Brain microvascular endothelial cell (primary cell): Measurements from ENCODE around the gene KRT76.
"Not testable (repeated sequence)": the region's sequence is repeated elsewhere in the genome, so short reads cannot be mapped to it uniquely, and the experiment has no call there.

Source experiments
- DNase-seq: peaks from one replicate; pipeline ENCODE4 v3.0.0-alpha.2; 2020
- H3K27ac ChIP-seq: fragments of 250-450 bp; sonication (Bioruptor Pico); 2 replicates; pipeline ENCODE4 v1.5.1; 2020; ENCODE audit warnings: mild to moderate bottlenecking, moderate library complexity
- H3K27me3 ChIP-seq: fragments of 250-450 bp; sonication (Bioruptor Pico); replicated peaks from 2 replicates; pipeline ENCODE4 v1.5.1; 2020; ENCODE audit warnings: mild to moderate bottlenecking
- H3K36me3 ChIP-seq: fragments of 250-450 bp; sonication (Bioruptor Pico); replicated peaks from 2 replicates; pipeline ENCODE4 v1.5.1; 2020; ENCODE audit warnings: mild to moderate bottlenecking
- H3K4me3 ChIP-seq: 2 replicates; pipeline ENCODE4 v1.5.1; 2011; ENCODE audit warnings: low read depth, mild to moderate bottlenecking, control low read depth, low read length, moderate library complexity
- CTCF ChIP-seq: IDR thresholded peaks from 2 replicates; pipeline ENCODE4 v1.5.1; 2011; ENCODE audit warnings: low read depth, mild to moderate bottlenecking, moderate library complexity, low read length, control low read depth, inconsistent platforms; ENCODE audit errors: missing control alignments
- in situ Hi-C: cut with HindIII; loops from 2 replicates; pipeline ENCODE4 v1.10.0; 2017; ENCODE audit warnings: low sequenced_read_pairs, low pct_ligation_motif_present

Gene KRT76

GRCh38 chr12:52766351-52767019 lies 10.7 kb downstream of the KRT76 start:
- no peak for DNase-seq
- TF ChIP-seq CTCF: no peak
- Histone ChIP-seq H3K4me3 (no peak overlapping the region), H3K27ac (no peak overlapping the region), H3K36me3 (no peaks in the 10 kb centered on the region), H3K27me3 (no peaks in the 10 kb centered on the region)
- in situ Hi-C loops: no loop called here

GRCh38 chr12:52765702-52766101 lies 11.4 kb downstream of the KRT76 start:
- TF ChIP-seq CTCF: no peak
- DNase-seq: no peak
- Histone ChIP-seq H3K27ac (no peak overlapping the region), H3K4me3 (no peak overlapping the region), H3K27me3 (no peaks in the 10 kb centered on the region), H3K36me3 (no peaks in the 10 kb centered on the region)
- in situ Hi-C loops: no loop called here

GRCh38 chr12:52763991-52764390 lies 13.2 kb downstream of the KRT76 start:
- DNase-seq: no peak
- TF ChIP-seq CTCF: no peak
- Histone ChIP-seq H3K27ac (no peak overlapping the region), H3K4me3 (no peak overlapping the region), H3K36me3 (no peaks in the 10 kb centered on the region), H3K27me3 (no peaks in the 10 kb centered on the region)
- in situ Hi-C loops: no loop called here

- DNase-seq: no peak
- Histone ChIP-seq H3K36me3 (no peaks in the 10 kb centered on the region), H3K4me3 (no peak overlapping the region), H3K27ac (no peak overlapping the region), H3K27me3 (no peaks in the 10 kb centered on the region)
- TF ChIP-seq CTCF: no peak
- in situ Hi-C loops: no loop called here
Measured at GRCh38 chr12:52763036-52763659, 14.0 kb downstream of the KRT76 start.

GRCh38 chr12:52761802-52762201 lies 15.3 kb downstream of the KRT76 start:
- Histone ChIP-seq H3K36me3 (no peaks in the 10 kb centered on the region), H3K27ac (no peak overlapping the region), H3K27me3 (no peaks in the 10 kb centered on the region), H3K4me3 (no peak overlapping the region)
- TF ChIP-seq CTCF: no peak
- in situ Hi-C loops: no loop called here
- no peak for DNase-seq

- H3K36me3 ChIP-seq, H3K27me3 ChIP-seq, H3K27ac ChIP-seq, H3K4me3 ChIP-seq, DNase-seq, in situ Hi-C loops: not testable (repeated sequence)
Measured at GRCh38 chr12:52761218-52761617, 15.9 kb downstream of the KRT76 start.
